ENCODE data around the gene C6orf118.

- TF ChIP-seq CTCF (conservative IDR thresholded peaks at IDR 0.05 in 1 of 2, IDR thresholded peaks at IDR 0.05 in 1 of 2; ENCODE audit: extremely low read depth in 1 of 2, insufficient read depth in 1 of 2, low read depth in 1 of 2, low read length in 2 of 2) (no peak), EZH2 (IDR thresholded peaks at IDR 0.05; ENCODE audit: borderline replicate concordance, low read length) (no peak)
These were observed at the start of gene C6orf118 for GRCh38 chr6:165308926-165309731.

Measured in mammary epithelial cell (primary cell).